RWPE2 (cell line): ENCODE results near the gene HOTAIR.

Source experiments
- ATAC-seq: fragments of 200-7000 bp; cut with Tn5 transposase; 3 replicates; pipeline ENCODE4 v1.9.1; 2021; ENCODE audit warnings: low read depth
- DNase-seq: peaks from one replicate; pipeline ENCODE4 v3.0.0-alpha.2; 2020; ENCODE audit warnings: low spot score
- H3K27ac ChIP-seq: fragments of 450-650 bp; 2 replicates; pipeline ENCODE4 v1.5.1; 2017; ENCODE audit warnings: mild to moderate bottlenecking; ENCODE audit not compliant: poor library complexity, severe bottlenecking
- H3K27me3 ChIP-seq: fragments of 250-450 bp; sonication (Bioruptor Pico); 2 replicates; pipeline ENCODE4 v1.5.1; 2021; ENCODE audit warnings: mild to moderate bottlenecking, moderate library complexity; ENCODE audit not compliant: insufficient read depth, poor library complexity, severe bottlenecking
- H3K36me3 ChIP-seq: fragments of 250-450 bp; sonication (Bioruptor Pico); 2 replicates; pipeline ENCODE4 v1.5.1; 2020; ENCODE audit warnings: low read depth, mild to moderate bottlenecking, moderate library complexity
- H3K4me1 ChIP-seq: fragments of 250-450 bp; sonication (Bioruptor Pico); 2 replicates; pipeline ENCODE4 v1.5.1; 2021; ENCODE audit warnings: mild to moderate bottlenecking, moderate library complexity; ENCODE audit not compliant: insufficient read depth, poor library complexity, severe bottlenecking
- H3K4me3 ChIP-seq: fragments of 250-450 bp; sonication (Bioruptor Pico); 2 replicates; pipeline ENCODE4 v1.5.1; 2021; ENCODE audit warnings: mild to moderate bottlenecking, moderate library complexity; ENCODE audit not compliant: severe bottlenecking
- H3K9me3 ChIP-seq: fragments of 250-450 bp; sonication (Bioruptor Pico); 2 replicates; pipeline ENCODE4 v1.5.1; 2021; ENCODE audit warnings: mild to moderate bottlenecking, moderate library complexity; ENCODE audit not compliant: severe bottlenecking
- TF ChIP-seq, protein P1 (sequence below): fragments of 450-650 bp; IDR thresholded peaks from one replicate; pipeline ENCODE4 v1.5.1; 2017; ENCODE audit warnings: mild to moderate bottlenecking, moderate library complexity; ENCODE audit not compliant: poor library complexity, severe bottlenecking

HOTAIR gene

DNA sequence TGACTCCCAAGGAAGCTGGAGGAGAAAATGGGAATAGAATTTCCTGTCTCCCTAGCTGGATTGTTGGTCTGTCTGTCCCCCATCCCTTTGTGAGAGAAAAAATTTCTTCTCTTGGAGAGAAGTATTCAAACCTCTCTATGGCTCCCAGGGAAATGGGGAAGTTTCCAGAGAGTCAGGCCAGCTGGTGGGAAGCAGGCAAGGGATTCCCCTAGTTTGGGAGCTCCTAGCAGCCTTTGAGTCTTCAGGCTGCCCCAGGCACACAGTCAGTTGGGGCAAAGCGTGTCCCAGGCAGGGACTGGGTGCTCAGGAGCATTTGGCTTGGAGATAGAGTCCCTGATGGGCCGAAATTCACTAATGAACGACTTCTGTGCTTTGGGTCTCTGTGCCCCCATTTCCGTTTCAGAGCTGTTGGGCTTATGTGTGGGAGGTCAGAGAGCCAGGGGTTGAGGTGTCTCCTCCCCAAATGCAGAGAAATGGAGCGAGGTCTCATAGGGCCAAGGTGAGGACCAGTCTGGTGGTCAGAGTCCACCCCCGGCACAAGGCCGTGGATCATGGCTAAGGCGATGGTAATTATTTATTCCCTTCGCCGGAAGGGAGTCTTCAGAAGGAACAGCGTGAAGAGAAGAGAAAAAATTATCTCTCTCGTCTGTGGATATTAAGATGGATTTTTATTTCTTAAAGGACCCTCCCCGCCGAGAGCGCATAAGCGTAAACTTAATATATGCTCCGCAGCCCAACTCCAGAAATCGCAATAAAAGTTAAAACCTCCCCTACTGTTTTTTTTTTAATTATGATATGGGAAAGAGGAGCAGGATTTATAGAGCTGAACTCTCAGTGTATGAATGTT lies 18.6 kb upstream of the HOTAIR start:
- no peak overlapping the region for H3K27ac ChIP-seq
- peaks cover 6% of the 10 kb centered on the region for H3K4me1 ChIP-seq
- no peak for ATAC-seq
- TF ChIP-seq, protein P1, sequence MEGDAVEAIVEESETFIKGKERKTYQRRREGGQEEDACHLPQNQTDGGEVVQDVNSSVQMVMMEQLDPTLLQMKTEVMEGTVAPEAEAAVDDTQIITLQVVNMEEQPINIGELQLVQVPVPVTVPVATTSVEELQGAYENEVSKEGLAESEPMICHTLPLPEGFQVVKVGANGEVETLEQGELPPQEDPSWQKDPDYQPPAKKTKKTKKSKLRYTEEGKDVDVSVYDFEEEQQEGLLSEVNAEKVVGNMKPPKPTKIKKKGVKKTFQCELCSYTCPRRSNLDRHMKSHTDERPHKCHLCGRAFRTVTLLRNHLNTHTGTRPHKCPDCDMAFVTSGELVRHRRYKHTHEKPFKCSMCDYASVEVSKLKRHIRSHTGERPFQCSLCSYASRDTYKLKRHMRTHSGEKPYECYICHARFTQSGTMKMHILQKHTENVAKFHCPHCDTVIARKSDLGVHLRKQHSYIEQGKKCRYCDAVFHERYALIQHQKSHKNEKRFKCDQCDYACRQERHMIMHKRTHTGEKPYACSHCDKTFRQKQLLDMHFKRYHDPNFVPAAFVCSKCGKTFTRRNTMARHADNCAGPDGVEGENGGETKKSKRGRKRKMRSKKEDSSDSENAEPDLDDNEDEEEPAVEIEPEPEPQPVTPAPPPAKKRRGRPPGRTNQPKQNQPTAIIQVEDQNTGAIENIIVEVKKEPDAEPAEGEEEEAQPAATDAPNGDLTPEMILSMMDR, result no peak
- H3K4me3 ChIP-seq, result no peak overlapping the region
- no peaks in the 10 kb centered on the region for H3K9me3 ChIP-seq
- H3K27me3 ChIP-seq, result peaks cover 100% of the 10 kb centered on the region
- DNase-seq, result no peak
- no peaks in the 10 kb centered on the region for H3K36me3 ChIP-seq

DNA sequence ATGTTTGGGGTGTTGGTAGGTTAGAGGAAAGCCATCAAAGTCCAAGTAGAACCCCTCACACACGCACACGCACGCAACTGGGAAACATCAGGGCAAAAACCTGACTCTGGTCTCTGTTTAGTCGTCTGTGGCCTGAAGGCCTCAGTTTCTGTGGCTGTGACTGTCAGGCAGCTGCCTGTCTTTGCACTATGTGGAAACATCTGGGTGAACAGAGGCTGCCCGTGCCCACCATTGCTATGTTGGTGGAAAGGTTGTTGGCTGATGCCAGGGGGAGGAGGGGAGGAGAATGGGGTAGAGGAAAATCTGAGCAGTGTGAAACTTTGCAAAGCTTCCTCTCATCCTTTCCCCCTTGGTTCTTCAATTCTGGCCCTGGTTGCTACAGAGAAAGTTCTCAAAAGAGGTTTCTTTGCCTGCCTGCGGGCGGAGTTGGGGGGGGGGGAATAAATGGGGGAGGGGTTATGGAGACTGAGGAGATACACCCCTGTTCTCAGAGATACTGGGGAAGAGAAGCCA lies 17.7 kb upstream of the HOTAIR start:
- TF ChIP-seq, protein P1, result no peak
- ATAC-seq, result no peak
- H3K9me3 ChIP-seq, result no peaks in the 10 kb centered on the region
- DNase-seq, result no peak
- H3K36me3 ChIP-seq, result no peaks in the 10 kb centered on the region
- peaks cover 100% of the 10 kb centered on the region for H3K27me3 ChIP-seq
- H3K27ac ChIP-seq, result no peak overlapping the region
- H3K4me1 ChIP-seq, result peaks cover 6% of the 10 kb centered on the region
- no peak overlapping the region for H3K4me3 ChIP-seq

DNA sequence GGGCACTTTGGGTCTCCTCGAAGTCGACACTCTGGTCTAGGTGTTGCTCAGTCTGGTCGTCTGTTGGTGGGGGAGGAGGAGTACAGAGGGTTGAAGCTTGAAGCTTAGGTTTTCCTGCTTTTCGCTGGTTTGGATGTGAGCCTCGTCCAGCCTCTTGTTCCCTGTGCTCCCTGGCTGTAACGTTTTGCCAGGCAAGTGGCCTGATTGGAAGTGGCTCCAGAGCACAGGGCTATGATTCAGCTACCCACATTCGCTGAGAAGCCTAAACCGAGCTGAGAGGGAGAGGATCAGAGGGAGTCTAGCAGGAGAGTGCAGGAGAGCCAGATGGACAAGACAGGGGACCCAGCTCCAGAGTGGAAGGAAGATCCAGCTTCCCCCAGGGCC lies 16.3 kb upstream of the HOTAIR start:
- no peak overlapping the region for H3K27ac ChIP-seq
- no peaks in the 10 kb centered on the region for H3K36me3 ChIP-seq
- no peak overlapping the region for H3K4me3 ChIP-seq
- peaks cover 6% of the 10 kb centered on the region for H3K4me1 ChIP-seq
- no peaks in the 10 kb centered on the region for H3K9me3 ChIP-seq
- ATAC-seq (0 out of 3 replicates have a peak, but pooled peaks have one; percentile 13), DNase-seq (no peak)
- peaks cover 100% of the 10 kb centered on the region for H3K27me3 ChIP-seq
- TF ChIP-seq, protein P1, result no peak

DNA sequence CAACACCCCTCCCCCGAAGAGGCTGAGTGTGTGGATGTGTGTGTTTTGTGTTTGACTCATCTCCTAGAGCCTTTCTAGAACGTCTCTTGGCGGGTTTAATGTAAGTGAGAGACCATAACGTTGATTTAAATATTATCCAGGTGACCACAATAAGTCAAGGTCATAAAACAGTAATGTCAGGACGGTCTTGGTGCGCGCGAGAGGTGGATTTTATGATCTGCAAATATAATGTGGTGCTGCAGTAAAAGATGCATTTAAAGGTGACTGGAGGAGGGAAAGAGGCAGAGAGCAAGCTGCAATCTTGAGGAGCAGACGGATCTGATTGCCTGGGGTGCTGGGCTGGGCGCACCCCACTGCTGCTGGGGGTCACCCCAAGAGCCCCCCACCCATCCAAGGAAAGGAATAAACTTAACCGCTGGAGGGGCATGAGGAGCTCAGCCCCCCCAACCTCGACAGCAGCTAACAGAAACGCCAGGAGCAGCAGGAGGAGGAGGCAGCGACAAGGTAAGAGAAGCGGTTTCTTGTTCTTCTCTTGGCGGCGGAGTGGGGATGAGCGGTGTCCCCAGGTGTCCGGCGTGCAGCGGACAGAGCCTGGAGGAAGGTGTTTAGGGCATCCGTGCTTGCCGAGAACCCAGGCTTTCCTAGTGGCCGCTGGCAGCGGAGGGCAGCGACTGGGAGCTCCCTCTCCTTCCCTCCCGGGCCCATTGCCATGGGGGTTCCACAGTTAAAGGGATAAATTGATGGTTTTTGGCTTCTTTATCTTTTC lies 15.7 kb upstream of the HOTAIR start:
- Histone ChIP-seq H3K27me3 (peaks cover 100% of the 10 kb centered on the region), H3K9me3 (no peaks in the 10 kb centered on the region), H3K4me1 (peaks cover 6% of the 10 kb centered on the region), H3K4me3 (no peak overlapping the region), H3K36me3 (no peaks in the 10 kb centered on the region), H3K27ac (no peak overlapping the region)
- DNase-seq, result no peak
- TF ChIP-seq, protein P1, result no peak
- no peak for ATAC-seq
